ENCODE results near the gene RBM44.

DNA sequence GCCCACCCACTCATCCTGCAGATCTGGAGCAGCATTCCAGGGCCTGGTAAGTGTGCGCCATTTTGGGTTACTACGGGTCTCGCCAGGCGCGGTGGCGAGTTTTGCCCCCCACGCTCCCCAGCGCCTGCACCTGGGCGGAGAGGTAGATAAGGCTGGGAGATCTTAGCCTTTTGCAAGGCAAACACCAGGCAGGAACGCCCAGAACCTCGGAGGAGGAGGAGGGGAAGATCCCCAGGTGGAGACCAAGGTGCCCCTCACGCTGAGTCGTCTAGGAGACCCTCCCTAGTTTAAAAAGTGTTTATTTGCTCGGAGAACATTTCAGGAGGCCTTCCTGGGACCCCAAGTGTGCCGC, 60.5 kb downstream of the RBM44 start:
- TF ChIP-seq, protein P1, sequence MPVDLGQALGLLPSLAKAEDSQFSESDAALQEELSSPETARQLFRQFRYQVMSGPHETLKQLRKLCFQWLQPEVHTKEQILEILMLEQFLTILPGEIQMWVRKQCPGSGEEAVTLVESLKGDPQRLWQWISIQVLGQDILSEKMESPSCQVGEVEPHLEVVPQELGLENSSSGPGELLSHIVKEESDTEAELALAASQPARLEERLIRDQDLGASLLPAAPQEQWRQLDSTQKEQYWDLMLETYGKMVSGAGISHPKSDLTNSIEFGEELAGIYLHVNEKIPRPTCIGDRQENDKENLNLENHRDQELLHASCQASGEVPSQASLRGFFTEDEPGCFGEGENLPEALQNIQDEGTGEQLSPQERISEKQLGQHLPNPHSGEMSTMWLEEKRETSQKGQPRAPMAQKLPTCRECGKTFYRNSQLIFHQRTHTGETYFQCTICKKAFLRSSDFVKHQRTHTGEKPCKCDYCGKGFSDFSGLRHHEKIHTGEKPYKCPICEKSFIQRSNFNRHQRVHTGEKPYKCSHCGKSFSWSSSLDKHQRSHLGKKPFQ (tag by site-specific recombination; IDR thresholded peaks at IDR 0.05), result no peak
- TF ChIP-seq ZNF416 (tag by site-specific recombination; IDR thresholded peaks at IDR 0.05) (no peak), MYNN (tag by site-specific recombination; IDR thresholded peaks at IDR 0.05; ENCODE audit: borderline replicate concordance) (no peak)

Measured in HEK293 (cell line).